ENCODE measurements around the gene FFAR3.

- TF ChIP-seq POLR2AphosphoS5 (IDR thresholded peaks at IDR 0.05) (no peak), CTCF (IDR thresholded peaks at IDR 0.05) (no peak), POLR2A (IDR thresholded peaks at IDR 0.05) (no peak)
These were observed 2.7 kb downstream of the FFAR3 start for GRCh38 chr19:35360880-35361420.
